PC-9 (cell line): ENCODE results near the gene PEX11A. TPM values are rescaled to one million over a fixed set of nuclear protein-coding genes. Genes with fewer than 3 reads are reported as not detected.

Experiments
- BruUV-seq: library from RNA; stranded (reverse); fragments of 400-500 nt; replicated peaks from 2 replicates; lab custom pipeline; 2021; lab: Mats Ljungman, UMichigan
- CTCF ChIA-PET: fragments of 300-600 bp; sonication (Branson Sonifier 250); formaldehyde crosslinking; loops from one replicate; lab custom pipeline; 2022; ENCODE audit warnings: antibody characterized with exemption; lab: Charles Lee
- POLR2A ChIA-PET: fragments of 300-600 bp; sonication (Branson Sonifier 250); formaldehyde crosslinking; loops from one replicate; lab custom pipeline; 2022; ENCODE audit warnings: antibody characterized with exemption; ENCODE audit not compliant: unreplicated experiment; lab: Charles Lee
- DNase-seq, 2 experiments: peaks; one replicate each; pipeline versions ENCODE4 v3.0.0 to v3.0.0-alpha.2; 2015 to 2022; ENCODE audit warnings: mixed read lengths in 1 of 2
- H2AFZ ChIP-seq: fragments of 200-600 bp; sonication (generic); 2 replicates; pipeline ENCODE4 v1.8.1; 2017; ENCODE audit warnings: antibody characterized with exemption
- H3F3A ChIP-seq: fragments of 200-600 bp; sonication (generic); 2 replicates; pipeline ENCODE4 v1.8.1; 2017; ENCODE audit warnings: antibody characterized with exemption, mild to moderate bottlenecking, low read depth; ENCODE audit not compliant: insufficient read depth
- H3K27ac ChIP-seq: fragments of 200-600 bp; sonication (generic); 2 replicates; pipeline ENCODE4 v1.6.1; 2016; ENCODE audit warnings: mixed run types
- H3K27me3 ChIP-seq: fragments of 200-600 bp; sonication (generic); 2 replicates; pipeline ENCODE4 v1.6.1; 2016; ENCODE audit warnings: low read depth, mixed run types; ENCODE audit not compliant: insufficient read depth
- H3K36me3 ChIP-seq: fragments of 200-600 bp; sonication (generic); 2 replicates; pipeline ENCODE4 v1.6.1; 2016; ENCODE audit warnings: low read depth, mixed run types
- H3K4me1 ChIP-seq: fragments of 200-600 bp; sonication (generic); replicated peaks from 2 replicates; pipeline ENCODE4 v1.6.1; 2016; ENCODE audit warnings: mixed run types; ENCODE audit not compliant: insufficient read depth
- H3K4me2 ChIP-seq: fragments of 200-600 bp; sonication (generic); 2 replicates; pipeline ENCODE4 v1.6.1; 2017; ENCODE audit warnings: mixed run types
- H3K4me3 ChIP-seq: fragments of 200-600 bp; sonication (generic); 2 replicates; pipeline ENCODE4 v1.6.1; 2016; ENCODE audit warnings: mixed run types
- H3K79me2 ChIP-seq: fragments of 200-600 bp; sonication (generic); 2 replicates; pipeline ENCODE4 v1.6.1; 2017; ENCODE audit warnings: low read depth, mixed run types
- H3K9me2 ChIP-seq: fragments of 200-600 bp; sonication (generic); 2 replicates; pipeline ENCODE4 v1.8.1; 2017; ENCODE audit warnings: mild to moderate bottlenecking; ENCODE audit not compliant: insufficient read depth
- H3K9me3 ChIP-seq: fragments of 200-600 bp; sonication (generic); 2 replicates; pipeline ENCODE4 v1.8.1; 2016; ENCODE audit warnings: low read depth; ENCODE audit not compliant: insufficient read depth
- H4K20me1 ChIP-seq: fragments of 200-600 bp; sonication (generic); 2 replicates; pipeline ENCODE4 v1.8.1; 2017; ENCODE audit not compliant: insufficient read depth
- CTCF ChIP-seq: fragments of 200-600 bp; sonication (generic); conservative IDR thresholded peaks from 2 replicates; pipeline ENCODE4 v1.6.1; 2017; ENCODE audit warnings: mixed run types, antibody characterized with exemption, mild to moderate bottlenecking, moderate library complexity
- EZH2 ChIP-seq: fragments of 200-600 bp; sonication (generic); IDR thresholded peaks from 2 replicates; pipeline ENCODE4 v1.8.0; 2017; ENCODE audit warnings: antibody characterized with exemption, low read depth
- intact Hi-C: fragments of 100-400 bp; cut with micrococcal nuclease; formaldehyde crosslinking; loops from one replicate; pipeline ENCODE4 v1.10.0; 2022; ENCODE audit not compliant: unreplicated experiment
- total RNA-seq: library from RNA; stranded (reverse); gene quantifications from 2 replicates; pipeline ENCODE4 v1.2.3, GENCODE V29; 2021

The PEX11A gene
- total RNA-seq, 1 experiment from 2014 or later, result 12.8 TPM

GRCh38 chr15:89667706-89667960, 22.9 kb downstream of the PEX11A start:
- no peaks in the 10 kb centered on the region for H3K79me2 ChIP-seq
- H3K9me2 ChIP-seq, result no peaks in the 10 kb centered on the region
- no peak overlapping the region for H3K4me3 ChIP-seq
- BruUV-seq, result no TSS peak
- POLR2A ChIA-PET, result no interaction called here
- no peak overlapping the region for H3K27ac ChIP-seq
- no peaks in the 10 kb centered on the region for H3K27me3 ChIP-seq
- H3K4me1 ChIP-seq, result peaks cover 7% of the 10 kb centered on the region
- intact Hi-C loops, result no loop called here
- no peak overlapping the region for H3K4me2 ChIP-seq
- H3K9me3 ChIP-seq, result no peaks in the 10 kb centered on the region
- TF ChIP-seq EZH2, result no peak
- TF ChIP-seq CTCF, result no peak
- H4K20me1 ChIP-seq, result no peaks in the 10 kb centered on the region
- H3F3A ChIP-seq, result peaks cover 10% of the 10 kb centered on the region
- no peak overlapping the region for H2AFZ ChIP-seq
- CTCF ChIA-PET, result no interaction called here
- no peaks in the 10 kb centered on the region for H3K36me3 ChIP-seq
- DNase-seq, result no peak

GRCh38 chr15:89666858-89667705, 23.5 kb downstream of the PEX11A start:
- intact Hi-C loops, result no loop called here

GRCh38 chr15:89666184-89666857, 24.2 kb downstream of the PEX11A start:
- Histone ChIP-seq H3K4me2 (peak overlapping the region; percentile 54; the same call in 1 of the 2 replicates), H3K4me1 (peaks cover 20% of the 10 kb centered on the region), H3K9me2 (no peaks in the 10 kb centered on the region), H2AFZ (0 out of 2 replicates have a peak overlapping the region, but pooled peaks have one; percentile 58), H3K27me3 (no peaks in the 10 kb centered on the region), H3K9me3 (no peaks in the 10 kb centered on the region), H3K4me3 (no peak overlapping the region), H3F3A (peaks cover 17% of the 10 kb centered on the region), H3K27ac (no peak overlapping the region), H3K79me2 (peaks cover 8% of the 10 kb centered on the region), H3K36me3 (no peaks in the 10 kb centered on the region), H4K20me1 (no peaks in the 10 kb centered on the region)
- no peak for DNase-seq
- intact Hi-C loops, result no loop called here
- ChIA-PET POLR2A (no interaction called here), CTCF (no interaction called here)
- no TSS peak for BruUV-seq
- TF ChIP-seq EZH2 (no peak), CTCF (no peak)

More at GRCh38 chr15:89666858-89667705, 23.5 kb downstream of the PEX11A start:
- DNase-seq, result no peak
- peaks cover 16% of the 10 kb centered on the region for H3F3A ChIP-seq
- H3K79me2 ChIP-seq, result peaks cover 2% of the 10 kb centered on the region
- no peaks in the 10 kb centered on the region for H3K9me2 ChIP-seq
- H3K4me3 ChIP-seq, result no peak overlapping the region
- no peaks in the 10 kb centered on the region for H3K36me3 ChIP-seq
- POLR2A ChIA-PET, result no interaction called here
- no peak overlapping the region for H3K4me2 ChIP-seq
- no peaks in the 10 kb centered on the region for H3K9me3 ChIP-seq
- peaks cover 12% of the 10 kb centered on the region for H3K4me1 ChIP-seq
- TF ChIP-seq CTCF (no peak), EZH2 (no peak)
- no peak overlapping the region for H3K27ac ChIP-seq
- no peaks in the 10 kb centered on the region for H3K27me3 ChIP-seq
- H4K20me1 ChIP-seq, result no peaks in the 10 kb centered on the region
- BruUV-seq, result no TSS peak
- no peak overlapping the region for H2AFZ ChIP-seq
- CTCF ChIA-PET, result no interaction called here
